ENCODE results near the gene ZMYND15.

DNA sequence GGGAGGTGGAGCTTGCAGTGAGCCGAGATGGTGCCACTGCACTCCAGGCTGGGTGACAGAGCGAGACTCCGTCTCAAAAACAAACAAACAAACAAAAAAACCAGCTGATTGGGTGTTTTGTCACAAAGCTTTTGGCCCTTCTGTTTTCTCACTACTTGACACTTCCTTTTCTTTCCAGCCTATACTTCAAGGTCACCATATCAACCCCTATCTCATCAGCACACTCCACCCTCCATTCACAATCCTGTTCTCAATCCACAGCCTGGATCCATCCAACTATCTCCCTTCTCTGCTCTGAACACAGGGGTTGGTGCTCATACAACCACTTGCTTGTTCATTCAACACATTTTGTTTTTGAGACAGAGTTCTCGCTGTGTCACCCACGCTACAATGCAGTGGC, 15.0 kb upstream of the ZMYND15 start:
- no peak for TF ChIP-seq EZH2phosphoT487 (IDR thresholded peaks at IDR 0.05; ENCODE audit: low read depth, severe bottlenecking, unreplicated experiment)
- TF ChIP-seq, protein P1, sequence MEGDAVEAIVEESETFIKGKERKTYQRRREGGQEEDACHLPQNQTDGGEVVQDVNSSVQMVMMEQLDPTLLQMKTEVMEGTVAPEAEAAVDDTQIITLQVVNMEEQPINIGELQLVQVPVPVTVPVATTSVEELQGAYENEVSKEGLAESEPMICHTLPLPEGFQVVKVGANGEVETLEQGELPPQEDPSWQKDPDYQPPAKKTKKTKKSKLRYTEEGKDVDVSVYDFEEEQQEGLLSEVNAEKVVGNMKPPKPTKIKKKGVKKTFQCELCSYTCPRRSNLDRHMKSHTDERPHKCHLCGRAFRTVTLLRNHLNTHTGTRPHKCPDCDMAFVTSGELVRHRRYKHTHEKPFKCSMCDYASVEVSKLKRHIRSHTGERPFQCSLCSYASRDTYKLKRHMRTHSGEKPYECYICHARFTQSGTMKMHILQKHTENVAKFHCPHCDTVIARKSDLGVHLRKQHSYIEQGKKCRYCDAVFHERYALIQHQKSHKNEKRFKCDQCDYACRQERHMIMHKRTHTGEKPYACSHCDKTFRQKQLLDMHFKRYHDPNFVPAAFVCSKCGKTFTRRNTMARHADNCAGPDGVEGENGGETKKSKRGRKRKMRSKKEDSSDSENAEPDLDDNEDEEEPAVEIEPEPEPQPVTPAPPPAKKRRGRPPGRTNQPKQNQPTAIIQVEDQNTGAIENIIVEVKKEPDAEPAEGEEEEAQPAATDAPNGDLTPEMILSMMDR (IDR thresholded peaks at IDR 0.05; ENCODE audit: poor library complexity): no peak
- no peak for TF ChIP-seq EZH2 (IDR thresholded peaks at IDR 0.05; ENCODE audit: borderline replicate concordance)

All from hepatocyte (in vitro differentiated cells).